Activated T-cell treated with anti-CD3 and anti-CD28 coated beads for 1 hour (primary cell): ENCODE results near the gene PLEKHB2.
A peak's percentile ranks its signal among the peaks of the same experiment; 100 is the strongest.
"Not testable (repeated sequence)": the region's sequence is repeated elsewhere in the genome, so short reads cannot be mapped to it uniquely, and the experiment has no call there.

Source experiments
- DNase-seq: peaks from one replicate; pipeline ENCODE4 v3.0.0-alpha.2; 2020; ENCODE audit warnings: low read depth

PLEKHB2 gene, protein sequence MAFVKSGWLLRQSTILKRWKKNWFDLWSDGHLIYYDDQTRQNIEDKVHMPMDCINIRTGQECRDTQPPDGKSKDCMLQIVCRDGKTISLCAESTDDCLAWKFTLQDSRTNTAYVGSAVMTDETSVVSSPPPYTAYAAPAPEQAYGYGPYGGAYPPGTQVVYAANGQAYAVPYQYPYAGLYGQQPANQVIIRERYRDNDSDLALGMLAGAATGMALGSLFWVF

GRCh38 chr2:131105156-131105949 lies at the start of gene PLEKHB2:
PLEKHB2 (plus strand) TSS chr2:131105336; CDS start chr2:131120942, 15,606 bp downstream.
- DNase-seq: peak; percentile 89

DNA sequence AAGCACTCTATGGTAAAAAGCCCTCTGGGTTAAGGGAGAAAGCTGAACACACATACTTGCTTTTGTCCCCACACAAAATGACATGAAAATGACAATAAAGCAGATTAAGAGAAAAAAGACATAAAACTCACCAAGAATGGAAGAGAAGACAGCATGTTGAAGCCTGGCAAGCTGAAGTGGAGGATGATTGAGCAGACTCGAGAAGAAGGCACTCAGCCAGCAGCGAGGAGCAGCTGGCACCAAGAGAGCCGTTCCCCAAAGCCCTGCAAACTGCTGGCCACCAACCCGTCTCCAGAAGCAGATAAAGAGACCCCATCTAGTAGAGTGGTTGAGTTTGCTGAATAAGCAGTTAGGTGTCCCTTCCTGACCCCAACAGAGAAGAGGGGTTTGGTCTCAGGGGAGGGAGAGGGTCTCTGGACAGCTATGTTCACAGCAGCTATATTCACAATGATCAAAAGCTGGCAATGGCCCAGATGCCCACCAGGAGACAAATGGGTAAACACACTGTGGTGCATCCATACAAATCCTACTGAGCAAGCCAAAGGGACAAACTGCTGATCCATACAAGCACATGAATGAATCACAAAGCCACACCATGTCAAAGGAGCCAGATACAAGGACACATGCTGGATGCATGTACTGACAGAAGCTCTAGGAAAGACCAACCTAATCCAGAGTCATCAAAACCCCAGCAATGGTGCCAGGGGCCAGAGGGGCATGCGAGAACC lies 48.8 kb upstream of the PLEKHB2 start:
- DNase-seq: no peak

DNA sequence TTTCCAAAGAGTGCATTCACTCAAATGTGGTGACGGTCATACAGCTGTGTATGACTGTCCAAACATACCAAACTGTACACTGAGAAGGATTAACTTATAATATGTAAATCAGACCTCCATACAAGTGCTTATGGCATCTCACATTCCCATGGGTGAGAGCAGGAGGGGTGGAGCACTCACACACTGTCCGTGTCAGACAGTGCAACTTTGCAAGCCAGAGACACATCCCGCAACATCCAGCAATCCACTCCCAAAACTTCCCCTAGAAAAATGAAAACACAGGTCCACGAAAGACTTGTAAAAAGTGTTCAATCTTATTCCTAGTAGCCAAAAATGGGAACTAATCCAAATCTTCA lies 48.2 kb upstream of the PLEKHB2 start:
- DNase-seq: no peak

DNA sequence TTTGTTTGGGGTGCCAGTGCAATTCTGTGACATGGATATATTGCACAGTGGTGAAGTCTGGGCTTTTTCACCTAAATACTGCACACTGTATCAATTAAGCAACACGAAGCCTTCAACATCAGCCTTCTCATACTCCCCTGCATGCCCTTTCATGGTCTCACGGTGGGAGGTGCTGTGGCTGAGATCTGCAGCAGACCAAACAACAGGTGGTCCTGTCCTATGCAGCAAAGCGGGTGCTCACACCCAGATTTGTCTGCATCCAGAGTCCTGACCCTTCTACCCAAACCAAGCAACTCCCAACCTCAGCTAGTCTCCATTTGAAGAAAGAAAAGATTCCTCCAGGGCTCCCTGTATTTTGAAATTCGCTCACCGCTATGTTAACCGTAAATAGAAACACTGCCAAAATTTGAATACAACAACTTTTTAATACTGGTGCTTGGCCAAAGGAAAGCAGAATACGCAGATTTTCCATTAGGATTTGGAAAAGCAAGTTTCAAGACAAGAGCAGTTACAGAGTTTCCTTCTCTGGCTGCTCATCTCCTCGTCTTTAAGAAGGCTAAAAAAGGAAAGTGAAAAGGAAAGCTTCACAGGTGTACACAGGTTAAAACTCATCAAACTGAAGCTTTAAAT lies 46.8 kb upstream of the PLEKHB2 start:
- no peak for DNase-seq

DNA sequence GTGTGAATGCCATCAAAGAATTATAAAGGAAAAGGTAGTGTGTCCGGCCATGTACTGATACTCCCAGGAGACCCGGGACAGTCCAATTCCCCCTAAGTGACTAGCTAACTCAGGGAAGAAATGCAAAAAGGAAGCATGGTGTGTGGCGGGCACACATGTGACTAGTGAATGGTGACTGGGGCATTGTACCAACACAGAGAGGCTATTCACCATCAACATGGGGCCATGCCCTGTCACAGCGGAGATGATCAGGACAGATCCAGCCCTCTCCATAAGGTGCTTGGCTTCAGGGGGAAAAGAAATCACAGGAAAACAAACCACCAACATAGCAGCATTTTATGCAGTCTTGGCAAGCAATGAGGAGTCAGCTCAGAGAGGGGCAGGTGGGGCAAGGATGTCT lies 46.2 kb upstream of the PLEKHB2 start:
- DNase-seq: no peak

- DNase-seq: no peak
Observed at GRCh38 chr2:131063501-131064283, 41.4 kb upstream of the PLEKHB2 start.

- DNase-seq: no peak
Observed at GRCh38 chr2:131064589-131065512, 40.3 kb upstream of the PLEKHB2 start.

- DNase-seq: no peak
Observed at GRCh38 chr2:131067465-131068125, 37.5 kb upstream of the PLEKHB2 start.

- not testable (repeated sequence) for DNase-seq
Observed at GRCh38 chr2:131068172-131068571, 37.0 kb upstream of the PLEKHB2 start.

DNA sequence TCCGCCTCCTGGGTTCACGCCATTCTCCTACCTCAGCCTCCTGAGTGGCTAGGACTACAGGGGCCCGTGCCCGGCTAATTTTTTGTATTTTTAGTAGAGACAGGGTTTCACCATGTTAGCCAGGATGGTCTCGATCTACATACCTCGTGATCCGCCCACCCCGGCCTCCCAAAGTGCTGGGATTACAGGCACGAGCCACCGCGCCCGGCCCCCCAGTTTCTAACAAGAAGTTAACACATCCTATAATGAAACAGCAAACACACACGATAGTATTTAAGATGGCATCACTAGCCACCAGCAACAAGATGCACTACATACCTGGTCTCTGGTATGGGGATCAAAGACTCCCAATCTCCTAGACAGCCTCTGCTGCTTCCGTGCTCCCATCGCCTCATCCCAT lies 29.6 kb upstream of the PLEKHB2 start:
- DNase-seq: not testable (repeated sequence)

DNA sequence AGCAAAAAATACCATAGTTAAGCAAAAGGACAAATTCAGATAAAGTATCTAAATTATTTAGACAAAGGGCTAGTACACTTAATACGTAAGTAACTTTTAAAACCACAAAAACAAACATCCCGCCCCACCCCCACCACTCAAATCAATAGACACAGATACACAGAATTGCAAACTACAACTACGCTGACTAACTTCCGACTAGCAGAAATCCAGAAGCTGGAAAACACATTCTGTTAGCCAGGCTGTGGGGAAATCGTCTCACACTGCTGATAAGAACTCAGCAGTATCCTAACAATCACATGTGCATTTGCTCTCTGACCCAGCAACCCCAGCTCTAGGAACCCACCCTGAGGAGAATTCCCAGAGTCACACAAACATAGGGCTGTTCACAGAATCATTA lies 28.4 kb upstream of the PLEKHB2 start:
- DNase-seq: no peak

DNA sequence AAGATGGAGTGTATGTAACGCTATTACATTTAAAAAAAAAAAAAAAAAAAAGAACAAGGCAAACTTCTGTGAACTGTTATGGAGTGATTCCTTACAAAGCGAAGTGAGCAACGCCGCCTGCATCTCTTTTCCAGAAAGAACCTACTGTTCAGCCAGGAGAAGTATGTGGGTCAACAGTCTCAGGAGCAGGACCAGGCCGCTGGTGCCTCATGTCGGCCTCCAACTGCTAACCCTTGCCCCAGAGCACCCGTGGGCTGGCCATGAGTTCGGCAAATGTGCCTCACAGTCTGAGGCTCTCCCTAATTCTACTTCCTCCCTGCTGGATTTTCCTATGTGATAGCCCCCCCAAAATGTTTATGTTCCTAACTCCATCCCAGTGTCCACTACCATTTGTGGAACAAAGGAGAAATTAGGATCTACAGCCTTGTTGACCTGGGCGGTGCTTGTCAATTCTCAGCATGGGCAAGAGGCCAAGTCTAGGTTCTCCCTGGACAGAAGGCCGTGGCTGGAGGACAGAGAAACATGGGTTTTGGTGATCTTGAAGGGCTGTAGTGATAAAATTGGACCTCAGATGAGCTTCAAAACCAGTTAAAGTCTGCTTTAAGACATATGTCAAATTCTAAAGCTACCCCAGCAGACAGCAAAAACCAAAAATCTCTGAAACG lies 27.8 kb upstream of the PLEKHB2 start:
- DNase-seq: no peak

- no peak for DNase-seq
Observed at GRCh38 chr2:131077966-131078365, 27.2 kb upstream of the PLEKHB2 start.

- DNase-seq: not testable (repeated sequence)
Observed at GRCh38 chr2:131079931-131080330, 25.2 kb upstream of the PLEKHB2 start.

GRCh38 chr2:131081190-131081589 lies 23.9 kb upstream of the PLEKHB2 start:
- no peak for DNase-seq

- no peak for DNase-seq
Observed at GRCh38 chr2:131085646-131086045, 19.5 kb upstream of the PLEKHB2 start.

- no peak for DNase-seq
Observed at GRCh38 chr2:131092458-131093005, 12.6 kb upstream of the PLEKHB2 start.

- DNase-seq: peak; percentile 78
Observed at GRCh38 chr2:131093006-131093695, 12.0 kb upstream of the PLEKHB2 start, which contains the start of gene FAM168B. FAM168B (minus strand) TSS chr2:131093460; CDS start chr2:131082646, 10,814 bp downstream.
